OCI-LY7 (cell line): Measurements from ENCODE around the gene SLC43A1. TPM values are rescaled to one million over a fixed set of nuclear protein-coding genes. Genes with fewer than 3 reads are reported as not detected.

Source experiments
- BruUV-seq: library from RNA; stranded (reverse); fragments of 400-500 nt; replicated peaks from 2 replicates; lab custom pipeline; 2021; lab: Mats Ljungman, UMichigan
- CTCF ChIA-PET: fragments of 300-600 bp; sonication (Branson Sonifier 250); formaldehyde crosslinking; loops from one replicate; lab custom pipeline; 2022; ENCODE audit warnings: antibody characterized with exemption; ENCODE audit not compliant: unreplicated experiment; lab: Charles Lee
- POLR2A ChIA-PET: fragments of 300-600 bp; sonication (Branson Sonifier 250); formaldehyde crosslinking; loops from one replicate; lab custom pipeline; 2022; ENCODE audit warnings: antibody characterized with exemption; lab: Charles Lee
- DNase-seq: peaks from one replicate; pipeline ENCODE4 v3.0.0-alpha.2; 2015; ENCODE audit warnings: low spot score
- H2AFZ ChIP-seq: fragments of 200-600 bp; sonication (generic), shearing (Covaris generic); 2 replicates; pipeline ENCODE4 v1.6.1; 2014; ENCODE audit warnings: mild to moderate bottlenecking, antibody characterized with exemption, low read length, moderate library complexity
- H3K27ac ChIP-seq: fragments of 200-600 bp; sonication (generic); 2 replicates; pipeline ENCODE4 v1.5.1; 2014; ENCODE audit warnings: mixed run types, low read depth, mild to moderate bottlenecking, moderate library complexity, low read length, inconsistent platforms; ENCODE audit not compliant: poor library complexity, severe bottlenecking
- H3K36me3 ChIP-seq: fragments of 200-600 bp; sonication (generic); 2 replicates; pipeline ENCODE4 v1.6.1; 2014; ENCODE audit warnings: mild to moderate bottlenecking, antibody characterized with exemption, low read length, moderate library complexity, mixed read lengths; ENCODE audit not compliant: insufficient read depth
- H3K4me1 ChIP-seq: fragments of 200-600 bp; sonication (generic); 2 replicates; pipeline ENCODE4 v1.5.1; 2014; ENCODE audit warnings: mild to moderate bottlenecking, low read length; ENCODE audit not compliant: insufficient read depth, poor library complexity, severe bottlenecking
- H3K4me2 ChIP-seq: fragments of 200-600 bp; sonication (generic); 2 replicates; pipeline ENCODE4 v1.6.1; 2014; ENCODE audit warnings: mild to moderate bottlenecking, low read length
- H3K4me3 ChIP-seq: fragments of 200-600 bp; sonication (generic); 2 replicates; pipeline ENCODE4 v1.5.1; 2014; ENCODE audit warnings: mild to moderate bottlenecking, low read depth, low read length; ENCODE audit not compliant: poor library complexity, severe bottlenecking
- H3K79me2 ChIP-seq: fragments of 200-600 bp; sonication (generic); 2 replicates; pipeline ENCODE4 v1.6.1; 2016; ENCODE audit warnings: low read depth, mild to moderate bottlenecking, low read length, moderate library complexity, mixed read lengths; ENCODE audit not compliant: insufficient read depth
- H3K9me2 ChIP-seq: fragments of 200-600 bp; sonication (generic); 2 replicates; pipeline ENCODE4 v1.6.1; 2016; ENCODE audit warnings: mild to moderate bottlenecking, low read length, mixed read lengths; ENCODE audit not compliant: insufficient read depth
- H3K9me3 ChIP-seq: fragments of 200-600 bp; sonication (generic); 2 replicates; pipeline ENCODE4 v1.6.1; 2014; ENCODE audit warnings: mild to moderate bottlenecking, mixed run types, low read length, mixed read lengths
- H4K20me1 ChIP-seq: fragments of 200-600 bp; sonication (generic); 2 replicates; pipeline ENCODE4 v1.6.1; 2014; ENCODE audit warnings: mild to moderate bottlenecking, antibody characterized with exemption, low read length, moderate library complexity, mixed read lengths; ENCODE audit not compliant: insufficient read depth
- CTCF ChIP-seq: fragments of 200-600 bp; sonication (generic); conservative IDR thresholded peaks from 2 replicates; pipeline ENCODE4 v1.5.1; 2014; ENCODE audit warnings: mild to moderate bottlenecking, antibody characterized with exemption, low read length, moderate library complexity, mixed read lengths
- EZH2phosphoT487 ChIP-seq: fragments of 200-600 bp; sonication (generic); IDR thresholded peaks from 2 replicates; pipeline ENCODE4 v1.6.1; 2018; ENCODE audit warnings: low read depth, borderline replicate concordance, mild to moderate bottlenecking, mixed run types, antibody characterized with exemption, low read length, moderate library complexity, mixed read lengths
- intact Hi-C: fragments of 100-400 bp; cut with micrococcal nuclease; formaldehyde crosslinking; loops from one replicate; pipeline ENCODE4 v1.10.0; 2022; ENCODE audit not compliant: unreplicated experiment
- total RNA-seq, 2 experiments: library from RNA; depleted of rRNA in 1 of 2; stranded (reverse); fragments of >200 nt in 1 of 2; shearing (Covaris generic) in 1 of 2; gene quantifications; 2 replicates each; pipeline ENCODE4 v1.2.3, GENCODE V29; 2014 to 2022

The SLC43A1 gene
- total RNA-seq, 2 experiments from 2014 or later: 61.1 to 78.6 TPM

- H3K79me2 ChIP-seq: no peaks in the 10 kb centered on the region
- no TSS peak for BruUV-seq
- no peak for TF ChIP-seq CTCF
- no peak for TF ChIP-seq EZH2phosphoT487
- no peaks in the 10 kb centered on the region for H4K20me1 ChIP-seq
- CTCF ChIA-PET: interaction anchor here (0.7 to 2.7 kb wide), 5 partner anchors 19 to 185 kb away, joined by 4 to 20 read pairs (median 6); no protein-coding TSS in a partner anchor
- H3K4me1 ChIP-seq: peaks cover 27% of the 10 kb centered on the region
- H3K27ac ChIP-seq: no peak overlapping the region
- H3K36me3 ChIP-seq: no peaks in the 10 kb centered on the region
- POLR2A ChIA-PET: interaction anchor here (0.6 to 1.7 kb wide), 4 partner anchors 34 to 68 kb away, joined by 3 to 7 read pairs (median 4); no protein-coding TSS in a partner anchor
- peak overlapping the region; percentile 99 for H3K4me2 ChIP-seq
- DNase-seq: peak; percentile 58
- intact Hi-C loops: loop anchor here (2.0 to 10.0 kb wide), 4 partner anchors 21 to 1055 kb away; partner anchors contain the start of gene UBE2L6
- H2AFZ ChIP-seq: peak overlapping the region; percentile 71
- H3K4me3 ChIP-seq: peak overlapping the region; percentile 69
- H3K9me3 ChIP-seq: no peaks in the 10 kb centered on the region
- no peaks in the 10 kb centered on the region for H3K9me2 ChIP-seq
These were observed 56.1 kb downstream of the SLC43A1 start for GRCh38 chr11:57459164-57460021.

- Histone ChIP-seq H3K4me1 (peaks cover 27% of the 10 kb centered on the region), H3K4me3 (peak overlapping the region; percentile 40), H3K9me3 (no peaks in the 10 kb centered on the region), H3K9me2 (no peaks in the 10 kb centered on the region), H4K20me1 (no peaks in the 10 kb centered on the region), H3K4me2 (peak overlapping the region; percentile 99), H3K79me2 (no peaks in the 10 kb centered on the region), H3K27ac (no peak overlapping the region), H3K36me3 (no peaks in the 10 kb centered on the region), H2AFZ (peak overlapping the region; percentile 33; the same call in 1 of the 2 replicates)
- TF ChIP-seq EZH2phosphoT487 (no peak), CTCF (peak; percentile 96)
- intact Hi-C loops: loop anchor here (5.0 kb wide), 2 partner anchors 109 to 111 kb away; partner anchors contain the start of gene UBE2L6
- DNase-seq: peak; percentile 33
- BruUV-seq: no TSS peak
- ChIA-PET CTCF (interaction anchor here (0.5 to 2.7 kb wide), 10 partner anchors 10 to 186 kb away, joined by 3 to 20 read pairs (median 9); no protein-coding TSS in a partner anchor), POLR2A (interaction anchor here (0.7 to 1.9 kb wide), 4 partner anchors 12 to 190 kb away, joined by 3 to 8 read pairs (median 4); no protein-coding TSS in a partner anchor)
These were observed 56.9 kb downstream of the SLC43A1 start for GRCh38 chr11:57458410-57459163.
